Urothelium cell line (cell line): ENCODE results near the gene TCFL5.
"Not testable (repeated sequence)": the region's sequence is repeated elsewhere in the genome, so short reads cannot be mapped to it uniquely, and the experiment has no call there.

Experiments used
- DNase-seq: peaks from one replicate; pipeline ENCODE4 v3.0.0; 2011; ENCODE audit warnings: low spot score, mixed read lengths
- FAIRE-seq: peaks from 2 replicates; lab custom pipeline; 2011; peaks lifted over from hg19 to GRCh38; lab: Jason Lieb, UNC

The TCFL5 gene

DNA sequence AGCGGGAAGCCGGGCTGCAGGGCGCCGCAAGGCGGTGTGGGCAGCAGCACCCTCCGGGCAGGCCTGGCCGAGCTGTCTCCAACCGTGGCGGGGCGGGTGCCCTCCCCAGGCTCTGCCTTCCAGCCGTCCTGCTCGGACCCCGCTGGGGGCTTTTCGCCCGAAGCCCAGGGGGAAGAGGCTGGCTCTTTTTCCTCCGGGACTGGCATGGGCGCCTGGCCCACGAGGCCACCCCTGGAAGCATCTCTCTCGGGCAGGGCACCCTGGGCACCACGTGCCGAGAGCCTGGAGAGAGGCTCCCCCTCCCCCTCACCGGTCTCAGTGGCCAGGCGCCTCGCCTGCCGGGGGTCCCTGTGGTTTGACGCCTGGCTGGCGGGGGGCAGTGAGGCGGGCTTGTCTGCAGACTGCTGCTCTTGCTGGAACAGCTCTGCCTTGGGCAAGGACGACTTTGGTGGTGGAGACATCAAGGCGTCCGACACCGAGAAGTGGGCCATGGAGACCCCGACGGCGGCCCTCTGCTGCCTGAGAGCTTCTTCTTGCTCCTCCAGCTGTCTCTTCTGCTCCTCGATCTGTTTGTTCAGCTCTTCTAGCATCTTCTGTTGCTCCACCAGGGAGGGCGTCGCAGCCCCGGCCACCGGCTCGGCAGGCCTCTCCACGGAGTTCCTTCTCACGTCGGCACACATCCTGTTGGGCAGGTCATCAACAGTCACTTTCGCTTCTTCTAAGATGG lies 19.5 kb upstream of the TCFL5 start:
- DNase-seq = no peak

DNA sequence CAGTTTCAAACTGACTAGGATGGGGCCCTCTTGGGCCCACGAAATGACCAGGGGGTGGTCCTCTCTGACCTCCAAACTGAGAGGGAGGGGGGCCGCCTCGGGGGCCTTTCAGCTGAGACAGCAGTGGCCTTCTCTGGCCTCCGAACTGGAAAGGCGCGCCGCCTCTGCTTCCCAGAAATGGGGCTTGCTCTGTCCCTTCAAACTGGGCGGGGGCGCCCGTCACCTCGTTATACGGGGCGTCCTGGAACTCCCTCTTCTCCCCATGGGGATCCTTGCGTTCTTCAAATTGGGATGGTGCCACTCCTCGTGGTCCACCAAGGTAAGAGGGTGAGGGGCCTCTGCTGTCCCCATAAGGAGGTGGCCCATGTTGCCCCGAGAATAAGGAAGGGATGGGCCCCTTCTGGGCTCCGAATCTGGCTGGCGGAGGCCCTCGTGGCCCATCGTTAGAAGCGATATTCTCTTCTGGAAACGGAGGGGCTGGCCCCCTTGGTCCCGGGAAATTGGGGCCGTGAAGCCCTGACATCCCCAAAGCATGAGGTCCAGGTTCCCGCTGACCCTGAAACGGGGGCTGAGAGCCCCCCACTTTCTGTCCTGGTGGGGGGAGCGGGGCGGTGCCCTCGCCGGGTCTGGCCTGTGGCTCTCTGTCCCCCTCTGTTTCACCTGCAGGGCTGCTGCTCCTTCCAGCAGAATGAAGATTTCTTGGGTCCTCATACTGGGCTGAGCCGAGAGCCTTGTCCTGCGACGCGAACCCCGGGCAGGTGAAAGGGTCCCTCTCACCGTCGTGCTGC lies 18.7 kb upstream of the TCFL5 start:
- FAIRE-seq (no peak), DNase-seq (no peak)

More for the DNA sequence above, 19.5 kb upstream of the TCFL5 start:
- no peak for FAIRE-seq

DNA sequence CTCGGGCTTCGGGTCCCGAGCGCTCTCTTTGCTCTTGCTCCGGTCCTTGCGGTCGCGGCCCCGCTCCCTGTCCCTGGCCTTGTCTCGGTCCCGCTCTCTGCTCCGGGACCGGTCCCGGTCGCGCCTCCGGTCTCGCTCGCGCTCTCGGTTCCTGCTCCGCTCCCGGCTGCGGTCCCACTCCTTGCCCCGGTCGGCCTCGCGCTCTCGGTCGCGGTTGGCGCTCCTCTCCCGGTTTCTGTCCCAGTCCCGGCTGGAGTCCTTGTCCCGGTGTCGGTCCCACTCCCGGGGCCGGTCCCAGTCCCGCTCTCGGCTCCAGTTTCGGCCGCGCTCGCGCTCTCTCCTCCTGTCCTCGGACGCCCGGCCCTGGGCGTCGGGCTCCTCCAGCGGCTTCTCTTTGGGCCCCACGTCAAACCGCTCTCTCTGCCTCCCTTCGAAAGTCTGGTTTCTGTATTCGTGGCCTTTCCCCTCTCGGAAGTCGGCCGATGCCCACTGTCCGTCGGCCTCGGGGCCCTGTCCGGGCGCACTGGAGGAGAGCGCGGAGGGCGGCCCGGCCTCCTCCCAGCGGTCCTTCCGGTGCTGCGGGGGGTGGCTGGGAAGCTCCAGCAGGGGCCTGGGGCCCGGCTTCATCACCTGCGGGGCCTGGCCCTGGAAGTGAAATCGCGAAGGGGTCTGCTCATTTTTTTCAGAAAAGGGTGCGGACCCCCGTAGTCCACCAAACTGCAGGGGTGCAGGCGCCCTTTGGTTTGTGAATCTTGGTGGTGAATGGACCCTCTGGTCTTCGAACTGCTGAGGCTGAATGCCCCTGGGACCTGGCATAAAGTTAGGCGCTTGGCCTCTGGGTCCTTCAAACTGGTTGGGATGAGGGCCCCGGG lies 17.9 kb upstream of the TCFL5 start:
- DNase-seq (no peak), FAIRE-seq (no peak)

DNA sequence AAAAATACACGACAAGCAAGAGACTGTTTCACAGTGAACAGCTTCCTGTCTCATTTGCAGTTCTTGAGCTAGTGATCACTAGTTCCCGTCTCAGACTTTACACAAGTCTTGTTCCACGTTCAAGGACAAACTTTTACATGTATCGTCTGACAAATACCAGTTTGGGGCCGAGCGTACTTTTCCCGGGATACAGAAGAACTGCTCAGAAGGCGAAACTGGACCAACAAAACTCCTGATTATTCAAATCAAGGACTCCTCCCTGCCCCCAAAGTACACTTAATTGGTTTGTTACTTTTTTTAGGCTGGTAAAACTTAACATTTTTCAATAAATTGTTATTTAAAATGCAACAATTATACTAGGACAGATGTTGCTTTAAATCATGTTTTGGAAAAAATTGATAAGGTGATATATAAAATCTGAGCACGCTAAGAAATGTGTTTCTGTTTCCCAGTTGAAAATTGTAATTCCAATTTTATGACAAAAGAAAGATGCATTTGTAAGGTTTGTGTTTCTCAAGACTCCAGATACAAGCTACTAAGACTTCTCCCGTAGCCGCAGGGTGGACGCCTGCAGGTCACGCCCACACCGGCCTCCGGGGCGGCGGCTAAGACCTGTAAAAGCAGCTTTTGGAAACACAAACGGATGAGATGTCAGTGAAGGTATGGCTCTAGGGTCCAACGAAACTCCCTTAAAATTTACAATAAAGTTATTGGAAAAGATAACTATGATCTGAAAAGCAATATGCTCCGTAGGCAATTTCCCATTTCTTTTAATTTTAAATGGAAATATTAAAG lies 16.8 kb upstream of the TCFL5 start:
- DNase-seq = no peak
- no peak for FAIRE-seq

DNA sequence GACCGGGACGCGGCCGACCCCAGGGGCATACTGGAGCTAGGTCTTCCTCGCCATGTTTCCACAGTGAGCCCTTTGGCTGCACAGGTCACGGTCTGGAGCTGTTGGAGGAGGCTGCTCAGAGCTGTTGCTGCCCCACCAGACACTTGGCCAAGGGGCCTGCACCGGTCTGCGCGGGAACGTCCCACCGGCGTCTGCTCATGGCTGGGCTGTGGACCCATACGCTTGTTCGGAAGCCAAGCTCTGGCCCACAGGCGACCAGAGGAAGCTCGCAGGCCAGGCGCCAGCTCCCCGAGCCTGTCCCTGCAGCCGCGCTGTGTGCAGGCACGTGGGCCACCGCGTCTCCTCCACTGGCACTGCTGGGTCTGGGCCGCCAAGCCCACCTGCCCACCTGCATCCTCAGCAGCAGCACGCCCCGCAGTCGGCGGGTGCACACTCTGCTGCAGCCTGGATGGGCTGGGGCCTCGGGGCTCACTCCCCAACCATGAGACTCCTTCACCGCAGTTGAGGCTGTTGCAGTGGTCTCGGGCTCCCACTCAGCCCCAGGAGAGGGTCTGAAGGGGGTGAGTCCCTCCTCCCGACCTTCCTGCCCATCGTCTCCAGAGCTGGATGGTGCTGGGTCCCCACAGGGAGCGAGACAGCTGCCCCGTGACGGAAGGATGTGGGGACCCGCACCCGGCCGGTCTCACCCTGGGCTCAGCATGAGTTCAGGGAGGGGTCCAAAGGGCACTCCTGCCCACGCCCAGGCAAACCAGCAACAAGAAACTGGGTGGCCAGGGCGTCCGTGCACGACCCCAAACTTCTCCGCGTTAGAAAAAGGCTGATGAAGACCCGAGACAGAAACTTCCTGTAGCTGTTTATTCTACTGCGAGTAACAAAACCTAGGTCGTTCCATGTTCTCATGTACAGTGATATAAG lies 15.5 kb upstream of the TCFL5 start:
- DNase-seq (no peak), FAIRE-seq (no peak)

DNA sequence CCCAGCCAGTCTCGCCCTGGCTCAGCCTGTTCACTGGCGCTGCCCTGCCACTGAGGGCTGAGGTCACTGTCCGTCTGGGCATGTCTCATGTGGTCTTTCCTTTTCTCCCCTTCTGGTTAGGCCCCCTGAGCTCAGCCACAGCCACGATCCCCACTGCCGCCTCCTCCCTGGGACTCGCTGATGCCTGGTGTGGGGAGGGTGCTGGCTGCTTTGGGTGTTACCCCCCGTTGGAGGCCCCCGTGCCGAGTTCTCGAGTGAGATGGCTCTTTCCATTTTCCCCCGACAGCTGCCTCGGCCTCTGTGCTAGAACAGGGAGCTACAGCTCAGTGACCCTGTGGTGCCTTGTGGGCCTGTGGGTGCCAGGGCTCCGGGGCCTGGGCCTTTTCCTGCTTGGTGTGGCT lies 14.9 kb upstream of the TCFL5 start:
- no peak for FAIRE-seq
- no peak for DNase-seq

DNA sequence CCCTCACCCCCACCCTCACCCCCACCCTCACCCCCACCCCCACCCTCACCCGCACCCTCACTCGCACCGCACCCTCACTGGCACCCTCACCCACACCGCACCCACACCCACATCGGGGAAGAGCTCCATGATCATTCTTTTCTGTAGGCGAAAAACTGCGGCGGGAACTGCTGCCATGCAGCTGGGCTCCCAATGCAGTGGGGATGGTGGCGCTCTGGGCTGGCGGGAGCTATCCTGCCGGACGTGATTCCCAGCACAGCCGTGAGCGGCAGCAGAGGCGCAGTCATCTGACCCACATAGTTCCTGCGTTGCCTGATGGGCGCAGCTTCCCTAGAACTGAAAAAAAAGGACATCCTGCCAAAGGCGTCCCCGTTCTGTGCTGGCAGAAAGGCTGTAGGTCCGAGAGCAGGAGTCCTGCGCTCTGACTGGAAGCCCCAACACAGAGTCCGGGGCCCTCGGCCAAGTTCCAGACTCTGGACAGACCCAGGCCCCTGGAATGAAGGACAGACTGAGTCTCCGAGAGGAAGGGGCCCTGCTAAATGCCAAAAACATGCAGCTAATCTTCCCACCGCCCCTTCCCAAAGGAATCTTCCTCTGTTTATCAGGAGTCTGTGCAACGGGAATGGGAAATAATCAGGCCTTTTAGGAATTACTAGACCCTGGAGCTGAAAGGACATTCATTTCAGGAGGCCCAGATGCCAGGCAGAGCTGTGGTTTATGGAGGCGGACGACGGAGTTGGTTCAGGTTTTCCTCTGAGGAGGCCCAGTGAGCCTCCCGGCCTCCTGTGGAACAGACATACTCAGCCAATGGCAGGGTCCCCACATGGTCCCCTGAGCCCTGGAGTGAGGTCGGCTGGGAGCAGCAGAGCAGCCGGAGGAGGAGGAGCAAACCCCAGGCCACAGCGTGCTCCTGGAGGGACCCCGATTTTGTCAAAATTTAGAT lies 14.1 kb upstream of the TCFL5 start:
- DNase-seq (peak; percentile 92), FAIRE-seq (peak; percentile 96)

DNA sequence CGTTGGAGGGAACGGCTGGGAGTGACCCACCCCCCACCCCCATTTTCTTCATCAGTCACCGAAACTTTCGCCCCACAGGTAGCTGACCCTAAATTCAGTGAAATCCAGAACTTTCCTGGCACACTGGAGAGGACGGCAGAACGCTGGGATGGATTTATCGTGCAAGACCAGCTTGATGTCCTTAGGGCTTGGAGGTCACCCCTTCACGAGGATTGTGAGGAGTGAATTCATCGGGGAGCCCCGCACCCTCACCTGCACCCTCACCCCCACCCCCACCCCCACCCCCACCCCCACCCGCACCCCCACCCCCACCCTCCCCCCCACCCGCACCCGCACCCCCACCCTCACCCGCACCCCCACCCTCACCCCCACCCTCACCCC lies 13.3 kb upstream of the TCFL5 start:
- DNase-seq = peak; percentile 44
- FAIRE-seq = no peak

DNA sequence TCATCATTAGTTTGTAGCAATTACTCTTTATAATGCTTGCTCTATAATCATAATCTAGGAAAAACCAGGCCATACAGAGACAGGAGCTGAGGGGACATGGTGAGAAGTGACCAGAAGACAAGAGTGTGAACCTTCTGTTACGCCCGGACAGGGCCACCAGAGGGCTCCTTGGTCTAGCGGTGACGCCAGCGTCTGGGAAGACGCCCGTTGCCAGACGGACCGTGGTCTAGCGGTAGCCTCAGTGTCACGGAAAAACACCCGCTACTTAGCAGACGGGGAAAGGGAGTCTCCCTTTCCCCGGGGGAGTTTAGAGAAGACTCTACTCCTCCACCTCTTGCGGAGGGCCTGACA lies 12.0 kb upstream of the TCFL5 start:
- FAIRE-seq, DNase-seq: not testable (repeated sequence)

DNA sequence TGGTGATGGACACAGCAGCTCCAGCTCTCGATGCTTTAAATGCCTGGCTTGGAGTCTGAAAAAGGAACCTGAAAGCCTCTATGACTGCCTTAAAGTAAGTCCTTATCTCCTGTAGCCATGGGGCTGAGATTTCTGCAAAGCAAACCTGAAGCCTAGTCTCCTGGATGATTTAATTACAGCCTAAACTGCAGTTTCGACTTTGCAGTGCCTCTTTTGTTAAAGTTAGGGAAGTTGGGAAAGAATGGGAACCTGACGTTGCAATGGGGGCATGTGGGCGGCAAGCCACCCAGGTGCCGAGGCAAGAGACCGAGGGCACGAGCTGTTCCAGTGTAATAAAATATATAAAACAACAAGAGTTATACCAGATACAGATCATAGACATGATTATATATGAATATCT lies 11.7 kb upstream of the TCFL5 start:
- no peak for DNase-seq
- no peak for FAIRE-seq

DNA sequence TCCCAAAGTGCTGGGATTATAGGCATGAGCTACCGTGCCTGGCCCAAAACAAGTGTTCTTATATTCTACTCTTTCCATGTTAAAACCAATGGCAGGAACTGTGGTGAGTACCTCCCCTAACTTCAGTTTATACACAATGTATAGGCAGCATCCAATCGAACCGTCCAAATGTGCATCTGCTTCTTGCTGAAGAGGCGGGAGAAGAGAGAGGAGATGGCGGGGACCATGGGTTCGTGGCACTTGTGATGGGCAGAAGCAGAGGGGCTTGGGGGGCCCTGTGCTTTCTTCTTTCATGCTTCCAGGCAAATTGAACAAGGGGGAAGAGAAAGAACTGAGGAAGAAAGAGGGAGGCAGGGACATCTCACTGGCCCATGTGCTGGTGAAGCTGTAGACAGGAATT lies 11.2 kb upstream of the TCFL5 start:
- FAIRE-seq = no peak
- no peak for DNase-seq

DNA sequence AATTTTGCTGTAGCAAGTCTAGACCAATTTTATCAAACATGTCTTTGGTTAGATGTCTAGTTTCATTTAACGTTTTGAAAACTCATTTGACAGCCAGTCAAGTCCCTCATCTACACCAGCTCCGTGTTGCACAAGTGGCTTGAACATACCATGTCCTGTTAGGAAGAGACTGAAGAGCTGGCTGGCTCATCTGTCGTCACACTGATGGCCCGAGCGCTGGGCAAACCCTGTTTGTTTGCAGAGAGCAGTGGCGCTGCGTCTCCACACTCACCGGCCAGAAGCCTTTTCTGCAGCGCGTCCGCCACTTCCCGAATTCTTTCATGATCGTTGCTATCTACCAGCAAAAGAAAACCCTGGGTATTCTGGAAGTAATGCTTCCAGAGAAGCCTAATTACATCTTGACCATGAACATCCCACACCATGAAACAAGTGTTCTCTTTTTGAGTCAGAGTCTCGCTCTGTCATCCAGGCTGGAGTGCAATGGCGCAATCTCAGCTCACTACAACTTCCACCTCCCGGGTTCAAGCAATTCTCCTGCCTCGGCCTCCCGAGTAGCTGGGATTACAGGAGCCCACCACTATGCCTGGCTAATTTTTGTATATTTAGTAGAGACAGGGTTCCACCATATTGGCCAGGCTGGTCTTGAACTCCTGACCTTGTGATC lies 10.7 kb upstream of the TCFL5 start:
- no peak for FAIRE-seq
- no peak for DNase-seq

DNA sequence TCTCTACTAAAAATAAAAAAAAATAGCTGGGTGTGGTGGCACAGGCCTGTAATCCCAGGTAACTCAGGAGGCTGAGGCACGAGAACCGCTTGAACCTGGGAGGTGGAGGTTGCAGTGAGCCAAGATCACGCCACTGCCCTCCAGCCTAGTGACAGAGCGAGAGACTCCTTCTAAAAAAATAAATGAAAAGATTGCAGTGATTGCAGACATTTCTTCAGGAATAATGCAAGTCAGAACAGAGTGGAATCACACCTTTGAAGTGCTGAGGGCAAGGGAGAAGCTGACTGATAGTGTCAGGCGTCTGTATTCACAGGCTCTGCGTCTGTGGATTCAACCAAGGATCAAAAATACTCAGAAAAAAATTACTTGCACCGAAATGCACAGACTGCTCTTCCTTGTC lies 2.6 kb upstream of the TCFL5 start:
- DNase-seq (no peak), FAIRE-seq (no peak)

DNA sequence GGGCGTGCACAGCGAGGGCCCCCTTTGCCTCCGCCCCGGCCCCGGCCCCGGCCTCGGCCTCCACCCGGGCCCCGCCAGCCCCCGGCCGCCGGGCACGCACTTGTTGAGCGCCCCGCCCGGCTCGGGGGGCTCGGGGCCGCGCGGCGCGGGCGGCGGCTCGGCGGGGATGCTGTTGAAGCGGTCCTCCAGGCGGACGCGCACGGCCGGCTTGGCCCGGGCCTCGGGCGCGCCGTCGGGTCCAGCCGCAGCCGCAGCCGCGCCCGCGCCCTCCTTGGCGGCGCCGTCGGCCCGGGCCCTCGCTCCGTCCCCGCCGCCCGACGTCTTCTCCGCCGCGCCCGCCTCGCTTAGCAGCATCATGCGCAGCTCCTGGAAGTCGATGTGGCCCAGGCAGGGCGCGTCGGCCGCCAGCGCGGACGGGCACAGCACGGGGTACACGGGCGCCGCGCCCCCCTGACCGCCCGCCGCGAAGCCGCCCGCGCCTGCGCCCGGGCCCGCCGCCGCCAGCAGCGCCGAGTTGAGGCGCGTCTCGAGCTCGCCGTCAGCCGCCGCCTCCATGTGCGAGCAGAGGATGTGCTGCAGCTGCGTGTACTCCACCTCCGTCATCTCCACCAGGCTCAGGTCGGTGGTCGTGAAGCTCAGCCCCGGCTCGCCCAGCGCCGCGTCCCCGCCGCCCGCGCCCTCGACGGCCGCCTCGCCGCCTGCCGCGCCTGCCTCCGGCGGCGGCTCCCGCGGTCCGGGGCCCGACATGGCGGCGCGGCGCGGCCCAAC lies 514 bp downstream of the TCFL5 start:
- DNase-seq = peak; percentile 60
- peak; percentile 42 for FAIRE-seq

DNA sequence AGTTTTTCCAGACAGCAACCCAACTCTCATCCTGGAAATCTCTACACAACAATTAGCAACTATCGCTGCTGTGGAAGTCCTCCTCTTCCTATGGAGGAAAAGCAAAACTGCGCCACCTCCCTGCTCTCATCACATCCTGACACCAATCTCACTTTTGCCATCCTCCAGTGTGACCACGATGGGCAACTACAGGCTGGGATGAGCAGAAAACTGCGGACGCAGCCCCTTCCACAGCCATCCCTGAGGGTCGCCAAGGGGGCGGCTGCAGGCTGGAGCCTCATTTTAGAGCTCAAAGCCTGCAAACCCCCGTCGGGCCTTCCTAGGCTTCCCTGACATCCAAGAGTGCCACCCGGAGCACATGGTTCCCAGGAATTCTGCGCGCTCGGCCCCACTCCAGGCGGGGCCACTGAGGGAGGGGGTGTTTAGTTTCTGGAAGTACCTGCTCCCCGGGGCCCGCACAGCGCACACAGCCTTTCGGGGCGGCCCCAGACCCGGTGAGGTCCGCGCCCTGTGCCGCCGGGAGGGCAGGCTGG lies 1.2 kb downstream of the TCFL5 start:
- no peak for FAIRE-seq
- DNase-seq = peak; percentile 63

DNA sequence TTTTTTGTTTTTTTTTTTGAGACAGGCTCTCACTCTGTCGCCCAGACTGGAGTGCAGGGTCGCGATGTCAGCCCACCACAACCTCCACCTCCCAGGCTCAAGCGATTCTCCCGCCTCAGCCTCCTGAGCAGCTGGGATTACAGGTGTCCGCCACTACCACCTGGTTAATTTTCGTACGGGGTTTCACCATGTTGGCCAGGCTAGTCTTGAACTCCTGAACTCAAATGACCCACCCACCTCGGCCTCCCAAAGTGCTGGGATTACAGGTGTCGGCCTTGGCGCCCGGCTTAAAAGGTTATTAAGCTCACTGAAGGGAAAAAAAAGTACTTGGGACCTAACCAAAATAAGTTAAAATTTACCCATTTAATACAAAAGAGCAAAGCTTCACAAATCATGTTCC lies 1.9 kb downstream of the TCFL5 start:
- DNase-seq (no peak), FAIRE-seq (no peak)
